ENCODE measurements around the gene CACNA1C. TPM values are rescaled to one million over a fixed set of nuclear protein-coding genes. Genes with fewer than 3 reads are reported as not detected.

Gene CACNA1C
- total and polyA plus RNA-seq, 2 donors from 2014 or later, result 1.6 to 17.4 TPM

- Histone ChIP-seq H3K4me3 (ENCODE audit: low read length in 3 of 3) (no peak overlapping the region), H3K9ac (ENCODE audit: low read length in 3 of 3) (no peak overlapping the region), H3K9me3 (ENCODE audit: control insufficient read depth in 2 of 3, insufficient read depth in 1 of 3, low read length in 3 of 3) (no peaks in the 10 kb centered on the region), H3K27ac (ENCODE audit: low read depth in 2 of 2, low read length in 2 of 2) (no peak overlapping the region), H3K4me1 (ENCODE audit: control insufficient read depth in 2 of 3, insufficient read depth in 2 of 3, low read depth in 1 of 3, low read length in 3 of 3) (peaks cover 0 to 16% (median 2%) of the 10 kb centered on the region in 3 donors), H3K36me3 (ENCODE audit: control insufficient read depth in 2 of 3, insufficient read depth in 3 of 3, low read length in 3 of 3) (no peaks in the 10 kb centered on the region), H3K27me3 (ENCODE audit: control insufficient read depth, insufficient read depth, low read length) (no peaks in the 10 kb centered on the region)
- no peak for DNase-seq
- no peak for FAIRE-seq
- no peak for TF ChIP-seq CTCF (IDR thresholded peaks at IDR 0.05; ENCODE audit: borderline replicate concordance, extremely low read depth, insufficient read depth)
- intact Hi-C loops (cut with DNase I), result no loop called here
Observed at GRCh38 chr12:2341871-2342270, 289.1 kb downstream of the CACNA1C start.

GRCh38 chr12:2343681-2344080 is 290.9 kb downstream of the CACNA1C start:
- H3K9ac ChIP-seq (ENCODE audit: low read length in 3 of 3), result no peak overlapping the region
- no peaks in the 10 kb centered on the region for H3K27me3 ChIP-seq (ENCODE audit: control insufficient read depth, insufficient read depth, low read length)
- H3K4me1 ChIP-seq (ENCODE audit: control insufficient read depth in 2 of 3, insufficient read depth in 2 of 3, low read depth in 1 of 3, low read length in 3 of 3), result peaks cover 0 to 8% (median 2%) of the 10 kb centered on the region in 3 donors
- H3K4me3 ChIP-seq (ENCODE audit: low read length in 3 of 3), result no peak overlapping the region
- no peak for FAIRE-seq
- intact Hi-C loops (cut with DNase I), result no loop called here
- H3K9me3 ChIP-seq (ENCODE audit: control insufficient read depth in 2 of 3, insufficient read depth in 1 of 3, low read length in 3 of 3), result no peaks in the 10 kb centered on the region
- no peak for TF ChIP-seq CTCF (IDR thresholded peaks at IDR 0.05; ENCODE audit: borderline replicate concordance, extremely low read depth, insufficient read depth)
- H3K27ac ChIP-seq (ENCODE audit: low read depth in 2 of 2, low read length in 2 of 2), result no peak overlapping the region
- DNase-seq, result peak in 1 of 5 donors; percentile 15
- H3K36me3 ChIP-seq (ENCODE audit: control insufficient read depth in 2 of 3, insufficient read depth in 3 of 3, low read length in 3 of 3), result no peaks in the 10 kb centered on the region

GRCh38 chr12:2344476-2344875 is 291.7 kb downstream of the CACNA1C start:
- intact Hi-C loops (cut with DNase I), result no loop called here
- H3K27ac ChIP-seq (ENCODE audit: low read depth in 2 of 2, low read length in 2 of 2), result no peak overlapping the region
- H3K4me3 ChIP-seq (ENCODE audit: low read length in 3 of 3), result no peak overlapping the region
- H3K4me1 ChIP-seq (ENCODE audit: control insufficient read depth in 2 of 3, insufficient read depth in 2 of 3, low read depth in 1 of 3, low read length in 3 of 3), result peaks cover 0 to 8% (median 2%) of the 10 kb centered on the region in 3 donors
- H3K9me3 ChIP-seq (ENCODE audit: control insufficient read depth in 2 of 3, insufficient read depth in 1 of 3, low read length in 3 of 3), result no peaks in the 10 kb centered on the region
- H3K27me3 ChIP-seq (ENCODE audit: control insufficient read depth, insufficient read depth, low read length), result no peaks in the 10 kb centered on the region
- DNase-seq, result no peak
- no peak for FAIRE-seq
- H3K36me3 ChIP-seq (ENCODE audit: control insufficient read depth in 2 of 3, insufficient read depth in 3 of 3, low read length in 3 of 3), result no peaks in the 10 kb centered on the region
- H3K9ac ChIP-seq (ENCODE audit: low read length in 3 of 3), result no peak overlapping the region
- no peak for TF ChIP-seq CTCF (IDR thresholded peaks at IDR 0.05; ENCODE audit: borderline replicate concordance, extremely low read depth, insufficient read depth)

GRCh38 chr12:2344885-2345284 is 292.1 kb downstream of the CACNA1C start:
- Histone ChIP-seq H3K36me3 (ENCODE audit: control insufficient read depth in 2 of 3, insufficient read depth in 3 of 3, low read length in 3 of 3) (no peaks in the 10 kb centered on the region), H3K4me3 (ENCODE audit: low read length in 3 of 3) (no peak overlapping the region), H3K27ac (ENCODE audit: low read depth in 2 of 2, low read length in 2 of 2) (no peak overlapping the region), H3K9ac (ENCODE audit: low read length in 3 of 3) (no peak overlapping the region), H3K9me3 (ENCODE audit: control insufficient read depth in 2 of 3, insufficient read depth in 1 of 3, low read length in 3 of 3) (no peaks in the 10 kb centered on the region), H3K27me3 (ENCODE audit: control insufficient read depth, insufficient read depth, low read length) (no peaks in the 10 kb centered on the region), H3K4me1 (ENCODE audit: control insufficient read depth in 2 of 3, insufficient read depth in 2 of 3, low read depth in 1 of 3, low read length in 3 of 3) (peaks cover 0 to 8% (median 2%) of the 10 kb centered on the region in 3 donors)
- FAIRE-seq (no peak), DNase-seq (no peak)
- TF ChIP-seq CTCF (IDR thresholded peaks at IDR 0.05; ENCODE audit: borderline replicate concordance, extremely low read depth, insufficient read depth), result no peak
- intact Hi-C loops (cut with DNase I), result no loop called here
